GM19240 (cell line): ENCODE data around the gene BABAM2.
"Not testable (repeated sequence)": the region's sequence is repeated elsewhere in the genome, so short reads cannot be mapped to it uniquely, and the experiment has no call there.

Source experiments
- DNase-seq: peaks from one replicate; pipeline ENCODE4 v3.0.0; 2011; ENCODE audit warnings: low spot score; ENCODE audit not compliant: insufficient read length

The BABAM2 gene

DNA sequence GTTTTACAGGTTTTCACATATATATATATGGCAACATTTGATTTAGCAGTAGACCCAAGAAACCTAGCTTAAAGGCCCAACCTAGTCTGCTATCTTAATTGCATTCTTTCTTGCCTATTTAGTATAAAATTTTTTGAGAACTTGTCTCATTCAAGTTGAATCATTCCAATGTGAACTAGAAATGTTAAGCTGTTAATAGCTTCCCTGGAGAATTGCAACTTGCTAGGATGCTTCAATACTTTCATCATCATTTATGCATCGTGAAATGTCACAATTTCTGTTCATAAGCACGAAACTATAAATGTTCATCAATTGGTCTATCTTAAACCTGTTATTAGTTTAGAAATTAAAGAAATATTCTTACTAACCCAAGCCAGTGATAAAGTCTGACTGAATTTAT lies 217.6 kb downstream of the BABAM2 start:
- no peak for DNase-seq

GRCh38 chr2:28113771-28114170 lies 223.2 kb downstream of the BABAM2 start:
- DNase-seq, result not testable (repeated sequence)

GRCh38 chr2:28117104-28117596 lies 226.6 kb downstream of the BABAM2 start:
- no peak for DNase-seq

DNA sequence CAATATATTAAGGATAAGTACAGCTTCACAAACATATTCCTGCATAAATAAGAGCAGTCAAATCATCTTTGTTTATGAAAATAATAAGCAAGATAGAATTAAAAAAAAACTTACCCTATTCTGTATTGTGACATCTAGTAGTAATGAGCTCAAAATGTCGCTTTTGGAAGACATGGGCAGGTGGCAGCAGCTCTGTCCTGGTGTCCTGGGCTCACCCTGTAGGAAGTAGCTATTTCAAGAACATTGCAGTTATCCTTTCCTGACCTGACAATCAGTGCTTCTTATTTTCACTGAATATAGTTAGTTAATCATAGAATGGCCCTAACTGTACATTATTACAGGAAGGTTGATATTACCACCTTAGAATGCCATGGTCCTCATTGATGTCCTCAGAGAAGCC lies 229.1 kb downstream of the BABAM2 start:
- DNase-seq, result no peak

DNA sequence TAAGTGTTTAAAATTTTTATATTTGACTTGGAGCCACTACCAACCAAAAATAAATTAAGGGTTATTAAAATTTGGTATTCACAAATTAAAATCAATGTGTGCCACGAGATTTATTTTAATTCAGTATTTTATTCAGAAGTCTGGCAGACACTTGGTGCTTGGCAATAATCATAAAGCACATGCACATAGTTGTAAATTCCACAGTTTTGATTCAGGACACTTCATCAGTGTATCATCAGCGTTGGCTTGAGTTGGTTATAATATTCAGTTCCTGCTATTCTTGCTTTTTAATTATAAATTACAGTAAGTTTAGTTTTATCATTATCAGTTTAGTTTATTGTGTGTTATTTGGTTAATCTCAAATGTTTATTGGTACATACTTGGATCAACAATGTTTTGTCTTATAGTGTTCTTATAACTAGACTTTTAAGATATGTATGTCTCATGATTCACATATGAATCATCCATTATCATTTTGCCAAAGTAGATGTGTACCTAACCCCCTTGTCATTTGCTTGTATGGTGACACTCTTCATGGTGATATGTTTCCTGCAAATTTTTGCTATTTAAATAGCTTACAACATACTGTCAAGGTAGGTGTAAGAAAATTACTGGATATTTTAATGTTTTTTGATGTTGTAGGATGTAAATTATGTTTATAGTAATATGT lies 237.9 kb downstream of the BABAM2 start:
- DNase-seq, result no peak

DNA sequence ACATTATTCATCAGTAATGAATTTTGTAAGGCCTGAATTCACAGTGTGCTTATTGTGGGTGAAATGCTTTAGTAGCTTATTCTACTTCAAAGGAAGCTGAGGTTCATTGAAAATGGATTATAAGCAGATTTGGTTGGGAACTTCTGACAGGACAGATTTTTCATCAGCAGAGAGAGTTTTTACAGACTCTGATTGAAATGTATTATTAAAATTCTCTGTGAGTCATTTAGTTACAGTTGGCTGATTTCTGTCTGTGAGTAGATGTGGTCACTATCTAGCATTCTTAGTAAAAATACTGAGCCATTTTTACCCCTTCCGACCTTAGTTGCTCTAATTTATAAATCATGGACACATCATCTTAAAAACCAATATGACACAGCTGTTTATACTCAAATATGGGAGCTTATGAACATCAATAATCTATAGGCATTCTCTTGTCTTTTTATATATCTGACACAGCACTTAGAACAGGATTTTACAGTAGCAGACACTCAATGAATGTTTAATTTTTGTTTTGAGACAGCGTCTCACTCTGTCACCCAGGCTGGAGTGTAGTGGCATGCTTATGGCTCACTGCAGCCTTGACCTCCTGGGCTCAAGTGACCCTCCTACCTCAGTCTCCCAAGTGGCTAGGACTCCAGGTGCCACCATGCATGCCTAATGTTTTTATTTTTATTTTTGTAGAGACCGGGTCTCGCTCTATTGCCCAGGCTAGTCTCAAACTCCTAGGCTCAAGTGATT lies 239.6 kb downstream of the BABAM2 start:
- DNase-seq, result no peak

DNA sequence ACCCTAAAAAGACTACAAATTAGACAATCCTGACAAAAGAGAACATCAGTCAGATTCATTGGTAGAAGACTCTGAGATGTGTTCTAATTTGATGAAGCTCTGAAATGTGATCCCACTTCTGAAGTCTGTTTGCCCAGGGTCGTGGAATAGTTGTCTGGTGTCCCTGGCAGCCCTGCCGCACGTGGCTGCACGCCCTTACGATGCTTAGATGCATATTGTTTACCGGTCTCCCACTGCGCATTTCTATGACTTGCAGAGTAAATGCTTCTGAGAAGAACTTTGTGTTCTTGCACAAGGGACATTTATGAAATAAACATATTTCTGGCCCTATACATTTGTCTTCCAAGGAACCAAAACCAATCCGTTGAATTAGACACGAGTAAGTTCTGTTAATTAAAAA lies 243.2 kb downstream of the BABAM2 start:
- no peak for DNase-seq

DNA sequence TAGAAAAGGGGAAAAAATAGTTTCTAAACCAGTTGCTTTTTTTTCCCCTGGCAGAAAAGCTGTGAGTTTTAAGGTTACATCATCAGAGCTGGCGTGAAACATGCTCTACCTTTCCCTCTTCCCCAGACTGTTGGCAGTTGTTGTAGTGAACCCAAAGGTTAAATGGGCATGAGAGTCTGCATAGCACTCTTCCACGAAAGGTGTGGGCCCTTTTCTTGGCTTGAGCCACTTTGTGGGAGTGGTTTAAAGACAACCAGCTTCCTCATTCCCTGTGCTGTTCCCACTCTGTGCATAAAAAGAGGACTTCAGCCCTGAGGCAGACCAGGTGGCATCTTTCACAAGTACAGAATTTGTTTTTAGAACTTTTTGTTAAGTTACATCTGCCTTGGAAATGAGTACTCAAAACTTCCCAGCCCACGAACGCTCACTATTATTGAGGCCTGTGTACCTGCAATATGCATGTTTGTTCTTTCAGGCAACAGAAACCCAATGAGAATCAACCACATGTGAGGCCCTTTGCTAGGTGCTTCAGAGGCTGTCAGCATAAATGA lies 243.8 kb downstream of the BABAM2 start:
- no peak for DNase-seq

DNA sequence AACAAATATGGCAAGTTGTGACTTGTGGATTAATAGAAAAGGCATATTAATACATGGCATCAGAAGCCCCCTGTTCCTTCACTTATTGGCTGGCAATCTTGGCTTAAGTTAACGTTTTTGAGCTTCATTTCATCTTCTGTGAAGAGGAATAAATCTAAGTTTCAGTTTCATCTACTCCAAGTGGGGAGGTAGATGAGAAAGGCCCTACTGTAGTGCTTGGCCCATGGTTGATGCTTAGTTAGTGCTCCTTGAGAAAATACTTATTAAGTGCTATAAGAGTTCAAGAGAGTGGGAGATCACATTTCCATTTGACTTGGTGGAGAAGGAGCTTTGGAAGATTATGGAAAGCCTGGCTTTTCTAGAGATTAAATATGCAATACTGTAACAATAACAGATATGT lies 244.3 kb downstream of the BABAM2 start:
- no peak for DNase-seq

- no peak for DNase-seq
Measured at GRCh38 chr2:28135324-28135723, 244.8 kb downstream of the BABAM2 start.

DNA sequence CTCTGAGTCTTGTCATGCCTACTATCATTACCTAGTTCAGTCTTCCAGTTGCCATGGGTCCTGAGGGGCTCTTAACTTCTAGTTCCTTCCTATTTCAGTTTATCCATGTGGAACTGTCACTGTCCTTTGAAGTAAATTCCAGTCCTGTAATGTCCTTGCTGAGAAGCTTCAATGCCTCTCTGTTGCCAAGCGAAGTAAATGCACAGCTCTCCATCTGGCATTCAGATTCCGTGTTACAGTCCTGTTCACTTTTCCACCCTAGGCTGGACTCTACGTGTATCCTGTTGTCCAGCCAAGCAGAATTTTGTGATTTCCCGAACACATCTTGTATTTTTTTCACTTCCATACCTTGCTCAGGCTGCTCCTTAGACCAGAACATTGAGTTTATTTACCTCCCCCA lies 245.3 kb downstream of the BABAM2 start:
- no peak for DNase-seq

- no peak for DNase-seq
Measured at GRCh38 chr2:28136556-28136955, 246.0 kb downstream of the BABAM2 start.

DNA sequence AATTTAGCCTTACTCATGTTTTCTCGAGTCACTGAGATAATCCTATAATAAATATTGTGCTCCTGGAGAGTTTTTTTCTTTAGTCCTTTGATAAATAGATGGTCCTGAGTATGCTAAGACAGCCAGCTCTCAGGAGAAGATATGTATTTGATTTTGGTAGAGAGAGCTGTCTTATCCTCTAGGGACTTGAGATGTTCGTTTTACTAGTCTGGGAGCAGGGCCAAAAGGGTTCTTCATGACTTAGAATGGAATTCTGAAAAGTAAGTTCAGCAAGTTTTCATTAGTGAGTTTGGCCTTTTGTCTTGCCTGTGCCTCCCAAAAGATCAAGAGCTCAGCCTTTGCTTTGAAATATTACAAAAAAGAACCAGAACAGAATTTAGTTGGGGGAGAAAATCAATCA lies 246.7 kb downstream of the BABAM2 start:
- DNase-seq, result no peak

DNA sequence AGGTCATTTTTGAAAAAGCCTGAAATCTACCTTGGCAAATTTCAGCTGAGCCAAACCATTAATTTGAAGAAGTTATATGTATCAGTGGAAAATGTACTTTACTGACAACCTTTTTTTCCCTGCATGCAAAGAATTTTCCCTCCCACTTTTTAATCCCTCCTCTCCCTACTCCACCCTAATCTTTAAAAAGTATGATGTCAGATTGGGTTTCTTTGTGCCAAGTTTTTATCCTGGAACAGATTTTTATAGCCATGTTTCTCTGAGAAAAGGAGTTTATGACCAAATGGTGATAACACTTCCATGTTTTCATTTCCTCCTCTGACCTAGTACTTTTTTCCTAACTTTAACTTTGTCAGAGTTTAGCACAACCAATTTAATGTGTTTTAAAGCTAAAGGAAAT lies 251.9 kb downstream of the BABAM2 start:
- DNase-seq, result no peak

DNA sequence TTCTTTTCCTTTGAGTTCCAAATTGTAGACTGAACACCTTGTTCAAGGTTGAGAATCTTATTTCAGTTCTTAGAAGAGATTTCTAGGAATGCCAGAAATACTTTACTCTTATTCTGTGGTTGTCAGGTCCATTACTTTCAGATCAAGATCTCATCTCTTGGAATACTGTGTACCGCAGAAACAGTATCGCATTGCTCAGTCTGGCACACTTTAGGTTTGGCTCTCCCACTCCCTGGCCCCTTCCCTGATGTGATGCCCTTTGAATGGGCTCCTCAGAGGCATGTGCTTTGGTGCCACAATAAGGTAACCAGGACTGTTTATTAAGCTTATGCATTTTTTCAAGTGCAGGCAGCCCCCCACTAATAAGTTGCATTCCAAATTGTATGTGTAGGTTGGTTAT lies 257.5 kb downstream of the BABAM2 start:
- no peak for DNase-seq

- DNase-seq, result no peak
Measured at GRCh38 chr2:28148566-28148965, 258.0 kb downstream of the BABAM2 start.

DNA sequence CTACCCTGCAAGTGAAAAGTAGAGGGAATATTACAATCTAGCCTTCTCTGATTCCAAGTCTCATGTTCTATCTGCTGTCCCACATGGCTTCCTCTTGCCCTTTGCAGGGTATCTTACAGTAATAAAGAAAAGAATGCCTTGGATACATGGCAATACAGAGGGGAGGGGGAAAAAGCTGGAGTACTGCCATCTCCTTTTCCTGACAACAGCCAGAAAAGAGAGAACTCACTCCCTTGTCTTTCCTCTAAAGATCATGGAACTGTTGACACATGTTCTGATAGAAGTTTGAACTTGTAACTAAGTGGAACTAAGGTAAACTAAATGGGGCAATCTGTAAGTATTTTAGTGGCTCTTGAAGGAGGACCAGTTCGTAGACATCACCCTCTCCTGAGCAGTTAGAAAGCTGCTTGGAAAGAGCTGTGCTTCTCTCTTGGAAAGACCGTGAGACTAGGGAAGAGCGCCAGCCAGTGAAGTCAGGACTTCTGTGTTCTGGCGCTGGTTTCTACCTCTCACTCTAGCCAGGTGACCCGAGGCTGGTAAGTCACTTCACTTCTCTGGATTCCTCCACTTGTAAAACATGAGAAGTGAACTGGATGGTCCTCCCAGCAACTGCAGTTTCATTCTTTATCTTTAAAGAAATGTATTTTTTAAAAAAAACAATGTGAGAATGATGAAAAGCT lies 259.8 kb downstream of the BABAM2 start:
- DNase-seq, result no peak

DNA sequence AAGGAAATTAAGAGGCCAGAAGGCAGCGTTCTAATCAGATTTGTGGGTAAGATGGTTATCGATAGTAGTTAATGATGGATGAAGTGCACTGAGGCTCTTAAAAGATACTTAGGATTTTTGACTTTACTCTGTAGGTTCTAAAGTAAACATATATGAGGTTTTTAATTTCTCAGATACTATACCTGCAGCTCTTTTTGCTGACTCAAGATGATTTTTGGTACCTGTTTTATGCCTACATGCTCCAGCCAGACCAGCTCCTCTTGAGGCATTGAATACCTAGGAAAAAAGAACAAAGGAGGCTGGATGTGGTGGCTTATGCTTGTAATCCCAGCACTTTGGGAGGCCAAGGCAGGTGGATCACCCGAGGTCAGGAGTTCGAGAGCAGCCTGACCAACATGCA lies 260.5 kb downstream of the BABAM2 start:
- no peak for DNase-seq

- no peak for DNase-seq
Measured at GRCh38 chr2:28152585-28153280, 262.2 kb downstream of the BABAM2 start.

GRCh38 chr2:28153851-28154250 lies 263.3 kb downstream of the BABAM2 start:
- no peak for DNase-seq

DNA sequence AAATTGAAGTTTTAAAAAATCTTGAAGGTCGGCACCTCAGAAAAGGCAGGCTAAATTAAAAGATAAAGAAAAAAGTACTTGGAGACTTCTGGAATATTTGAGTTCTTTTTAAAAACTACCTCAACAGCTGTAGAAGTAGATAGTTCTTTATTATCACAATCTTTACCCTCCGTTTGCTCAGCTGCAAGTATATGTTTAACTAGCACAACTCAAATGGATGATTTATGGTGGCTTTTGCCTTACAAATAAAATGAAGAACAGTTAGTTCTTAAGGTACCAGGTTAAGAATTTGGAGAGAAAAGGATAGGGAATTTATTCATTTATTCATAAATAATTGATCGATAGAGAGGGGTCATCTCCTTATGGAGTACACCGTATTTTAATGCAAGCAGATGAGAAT lies 264.6 kb downstream of the BABAM2 start:
- no peak for DNase-seq

- no peak for DNase-seq
Measured at GRCh38 chr2:28155627-28156026, 265.1 kb downstream of the BABAM2 start.
